Muscle layer of colon (tissue), 2 donors: ENCODE results near the gene ATP2B1.
"Not testable (repeated sequence)": the region's sequence is repeated elsewhere in the genome, so short reads cannot be mapped to it uniquely, and the experiment has no call there.

Experiments
- H3K27ac ChIP-seq: one replicate; pipeline ENCODE4 v1.7.0; 2013; ENCODE audit warnings: low read depth, mild to moderate bottlenecking, low read length, moderate library complexity
- H3K27me3 ChIP-seq, 2 donors: one replicate each; pipeline ENCODE4 v1.7.0; 2013; ENCODE audit warnings: low read length in 2 of 2, mild to moderate bottlenecking in 2 of 2; ENCODE audit not compliant: insufficient read depth in 2 of 2, control insufficient read depth in 1 of 2
- H3K36me3 ChIP-seq: one replicate; pipeline ENCODE4 v1.7.0; 2013; ENCODE audit warnings: mild to moderate bottlenecking, low read length; ENCODE audit not compliant: insufficient read depth
- H3K4me1 ChIP-seq: one replicate; pipeline ENCODE4 v1.7.0; 2013; ENCODE audit warnings: mild to moderate bottlenecking, low read length; ENCODE audit not compliant: insufficient read depth
- H3K4me3 ChIP-seq, 2 donors: one replicate each; pipeline ENCODE4 v1.7.0; 2013; ENCODE audit warnings: low read length in 2 of 2, low read depth in 1 of 2, mild to moderate bottlenecking in 1 of 2, moderate library complexity in 1 of 2
- H3K9ac ChIP-seq: one replicate; pipeline ENCODE4 v1.7.0; 2013; ENCODE audit warnings: low read length
- H3K9me3 ChIP-seq: one replicate; pipeline ENCODE4 v1.7.0; 2013; ENCODE audit warnings: mild to moderate bottlenecking, low read length
- donor health status: abdominal sarcoma.
- donor health status: Adenocarcinoma of cecum.

Gene ATP2B1

DNA sequence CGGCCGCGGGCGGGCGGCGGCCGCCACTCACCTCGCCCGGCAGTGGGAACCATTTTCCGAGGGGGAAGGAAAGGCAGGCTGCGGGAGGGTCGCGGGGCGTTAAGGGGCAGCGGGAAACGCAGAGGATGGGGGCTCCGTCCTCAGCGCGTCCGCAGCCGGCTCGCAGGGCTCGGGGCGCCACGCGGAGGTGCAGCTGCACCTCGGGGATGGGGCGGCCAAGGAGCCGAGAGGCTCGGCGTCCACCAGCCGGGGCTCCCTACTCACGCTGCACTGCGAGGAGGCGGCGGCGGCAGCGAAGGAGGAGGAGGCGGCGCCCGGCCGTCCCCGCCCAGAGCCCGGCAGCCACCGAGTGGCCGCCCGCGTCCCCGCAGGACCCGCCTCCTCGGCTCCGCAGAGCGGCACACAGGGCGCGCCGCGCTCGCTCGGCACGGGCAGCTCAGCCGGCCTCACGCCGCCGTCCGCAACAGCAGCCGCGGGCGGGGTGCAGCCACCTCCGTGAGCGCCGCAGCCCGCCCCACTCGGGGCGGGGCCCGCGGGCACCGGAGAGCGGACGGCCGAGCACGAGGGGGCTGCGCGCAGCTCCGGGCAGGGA lies at the start of gene ATP2B1:
TSS of gene ATP2B1 (minus strand) at position 274 of the 592 bp plus-strand sequence. CDS start 52,952 bp downstream, outside the sequence.
- peak within 1 kb of the TSS; percentile 95 for H3K27ac ChIP-seq
- H3K27me3 ChIP-seq, result no peaks in the 10 kb centered on the region
- peak within 1 kb of the TSS; percentile 80 for H3K9ac ChIP-seq
- no peaks in the 10 kb centered on the region for H3K36me3 ChIP-seq
- peak within 1 kb of the TSS; percentile 91 to 97 for H3K4me3 ChIP-seq
- peaks cover 18% of the 10 kb centered on the region for H3K4me1 ChIP-seq
- H3K9me3 ChIP-seq, result no peaks in the 10 kb centered on the region

DNA sequence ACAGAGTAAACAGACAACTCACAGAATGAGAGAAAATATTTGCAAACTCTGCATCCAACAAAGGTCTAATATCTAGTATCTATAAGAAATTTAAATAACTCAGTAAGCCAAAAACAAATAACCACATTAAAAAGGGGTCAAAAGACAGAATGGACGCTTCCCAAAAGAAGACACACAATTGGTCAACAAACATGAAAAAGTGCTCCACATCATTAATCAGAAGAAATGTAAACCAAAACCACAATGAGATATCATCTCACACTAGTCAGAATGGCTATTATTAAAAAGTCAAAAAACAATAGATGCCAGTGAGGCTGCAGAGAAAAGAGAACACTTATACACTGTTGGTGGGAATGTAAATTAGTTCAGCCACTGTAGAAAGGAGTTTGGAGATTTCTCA lies 49.3 kb upstream of the ATP2B1 start:
- not testable (repeated sequence) for H3K9ac ChIP-seq, H3K9me3 ChIP-seq, H3K27me3 ChIP-seq, H3K36me3 ChIP-seq, H3K4me3 ChIP-seq, H3K4me1 ChIP-seq, H3K27ac ChIP-seq

DNA sequence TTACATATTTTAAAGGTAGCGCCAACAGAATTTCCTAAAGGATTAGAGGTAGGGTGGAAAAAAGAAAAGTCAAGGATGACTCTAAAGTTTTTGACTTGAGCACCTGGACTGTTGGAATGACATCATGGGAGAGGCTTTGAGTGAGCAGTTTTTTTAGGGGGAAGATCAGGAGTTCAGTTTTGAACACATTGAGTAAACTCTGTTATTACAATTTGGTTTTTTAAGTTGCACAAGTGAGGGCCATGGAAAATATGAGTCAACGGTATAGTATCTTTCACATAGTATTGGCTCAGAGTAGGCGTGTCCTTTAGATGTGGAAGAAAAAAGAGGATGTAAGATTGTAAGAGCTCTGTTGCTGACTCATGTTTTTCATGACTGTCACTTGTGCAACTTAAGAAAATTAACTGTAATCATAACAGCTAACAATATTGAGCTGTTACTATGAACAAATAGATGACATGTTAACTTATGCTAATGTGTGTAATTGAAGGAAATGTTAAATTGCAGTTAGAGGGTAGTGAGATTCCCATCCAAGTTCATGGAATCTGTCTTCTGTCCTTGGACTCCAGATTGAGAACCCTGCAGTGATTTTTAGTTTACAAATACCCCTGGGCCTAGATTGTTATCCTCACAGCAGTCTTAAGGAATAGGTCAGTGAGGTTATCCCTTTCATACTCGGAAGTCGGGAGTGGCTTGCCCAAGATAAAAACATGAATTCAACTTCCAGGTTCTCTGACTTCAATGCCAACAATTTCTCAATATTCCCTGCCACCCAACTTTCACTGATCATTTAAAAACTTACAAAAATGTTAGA lies 48.2 kb upstream of the ATP2B1 start:
- H3K9me3 ChIP-seq, result no peaks in the 10 kb centered on the region
- no peak overlapping the region for H3K9ac ChIP-seq
- H3K36me3 ChIP-seq, result no peaks in the 10 kb centered on the region
- H3K27me3 ChIP-seq, result no peaks in the 10 kb centered on the region
- H3K4me3 ChIP-seq, result no peak overlapping the region
- no peaks in the 10 kb centered on the region for H3K4me1 ChIP-seq
- H3K27ac ChIP-seq, result no peak overlapping the region

DNA sequence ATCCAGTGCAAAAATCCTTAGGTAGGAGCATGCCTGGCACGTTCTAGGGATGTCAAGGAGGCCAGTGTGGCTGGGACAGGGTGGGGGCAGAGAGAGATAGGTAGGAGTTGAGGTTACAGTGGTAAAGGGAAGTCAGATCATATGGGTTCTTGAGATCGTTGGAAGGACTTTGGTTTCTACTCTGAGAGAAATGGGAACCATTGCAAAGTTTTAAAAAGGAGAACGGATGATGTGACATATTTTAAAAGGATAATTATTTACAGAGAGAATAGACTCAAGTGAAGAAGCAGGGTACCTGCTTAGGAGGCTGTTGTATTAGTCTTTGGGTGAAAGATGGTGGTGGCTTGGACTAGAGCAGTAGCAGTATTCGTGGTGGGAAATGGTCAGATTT lies 47.6 kb upstream of the ATP2B1 start:
- Histone ChIP-seq H3K27ac (no peak overlapping the region), H3K9ac (no peak overlapping the region), H3K9me3 (no peaks in the 10 kb centered on the region), H3K4me3 (no peak overlapping the region), H3K27me3 (no peaks in the 10 kb centered on the region), H3K4me1 (no peaks in the 10 kb centered on the region), H3K36me3 (no peaks in the 10 kb centered on the region)

DNA sequence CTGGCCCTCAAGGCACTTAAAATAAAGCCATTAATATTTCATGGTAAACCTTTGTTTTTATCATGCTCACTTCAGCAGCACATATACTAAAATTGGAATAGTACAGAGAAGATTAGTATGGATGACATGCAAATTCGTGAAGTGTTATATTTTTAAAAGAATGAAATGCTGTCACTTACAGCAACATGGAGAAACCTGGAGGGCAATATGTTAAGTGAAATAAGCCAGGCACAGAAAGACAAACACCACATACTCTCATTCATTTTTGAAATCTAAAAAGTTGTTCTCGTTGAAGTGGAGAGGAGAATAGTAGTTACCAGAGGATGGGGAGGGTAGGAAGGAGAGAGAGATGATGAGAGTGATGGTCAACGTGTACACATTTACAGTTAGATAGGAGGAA lies 45.4 kb upstream of the ATP2B1 start:
- no peaks in the 10 kb centered on the region for H3K27me3 ChIP-seq
- no peak overlapping the region for H3K27ac ChIP-seq
- no peaks in the 10 kb centered on the region for H3K9me3 ChIP-seq
- no peaks in the 10 kb centered on the region for H3K4me1 ChIP-seq
- H3K36me3 ChIP-seq, result no peaks in the 10 kb centered on the region
- H3K9ac ChIP-seq, result no peak overlapping the region
- H3K4me3 ChIP-seq, result no peak overlapping the region

DNA sequence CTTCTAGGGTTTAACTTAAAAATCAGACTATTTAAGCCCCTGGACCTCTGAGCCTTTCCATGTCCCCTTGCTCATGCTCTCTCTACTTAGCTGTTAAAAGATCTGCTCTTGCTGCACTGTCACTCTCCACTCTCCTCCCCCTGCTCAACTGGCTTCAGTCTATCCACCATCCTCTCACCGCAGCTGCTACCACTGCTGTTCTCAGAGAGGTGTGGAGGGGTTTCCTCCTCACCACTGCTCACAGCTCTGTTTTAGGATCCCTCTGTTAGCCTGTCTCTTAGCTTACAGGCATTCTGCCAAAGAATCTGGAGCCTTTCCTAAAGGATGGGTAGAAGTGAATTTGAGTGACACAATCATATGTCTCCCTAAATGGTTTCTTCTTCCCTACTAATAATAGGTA lies 43.7 kb upstream of the ATP2B1 start:
- Histone ChIP-seq H3K4me1 (no peaks in the 10 kb centered on the region), H3K9me3 (no peaks in the 10 kb centered on the region), H3K36me3 (no peaks in the 10 kb centered on the region), H3K27me3 (no peaks in the 10 kb centered on the region), H3K4me3 (no peak overlapping the region), H3K27ac (no peak overlapping the region), H3K9ac (no peak overlapping the region)

DNA sequence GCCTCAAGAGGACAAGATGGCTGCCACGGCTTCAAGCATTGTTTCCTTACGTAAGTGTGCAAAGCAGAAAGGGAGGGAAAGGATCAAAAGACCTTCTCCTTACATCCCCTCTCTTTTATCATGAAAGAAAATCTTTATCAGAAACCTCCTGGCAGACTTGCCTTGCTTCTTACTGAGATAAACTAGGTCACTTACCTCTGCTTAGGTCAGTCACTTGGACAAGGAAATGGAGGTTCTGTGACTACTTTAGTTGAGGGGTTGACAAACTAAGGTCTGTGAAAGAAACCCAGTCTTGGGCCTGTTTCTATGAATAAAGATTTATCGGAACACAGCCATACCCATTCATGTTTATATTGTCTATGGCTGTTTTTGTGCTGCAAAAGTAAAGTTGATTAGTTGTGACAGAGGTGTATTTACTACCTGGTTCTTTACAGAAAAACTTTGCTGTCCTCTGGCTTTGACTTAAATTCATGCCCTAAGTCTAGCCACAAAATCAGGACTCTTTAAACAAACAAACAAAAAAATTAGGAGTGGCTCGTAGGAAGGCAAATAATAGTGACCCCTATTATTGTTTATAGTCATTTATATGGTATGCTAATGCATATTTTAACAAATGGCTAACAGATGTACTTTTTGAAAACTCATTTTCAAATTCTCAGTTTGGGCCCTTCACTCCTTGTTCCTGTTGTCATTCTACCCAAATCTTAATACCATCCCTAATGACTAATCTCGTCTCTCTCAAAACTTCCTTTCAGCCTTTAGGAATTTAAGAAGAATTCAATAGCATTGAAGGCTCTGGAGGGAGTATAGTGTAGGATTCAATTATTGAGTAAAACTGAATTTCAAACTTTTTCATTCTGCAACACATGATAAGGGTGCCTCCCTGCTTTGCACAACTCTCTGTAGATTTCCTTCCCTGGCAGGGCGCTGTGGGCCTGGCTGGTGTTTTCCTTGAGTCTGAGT lies 42.0 kb upstream of the ATP2B1 start:
- Histone ChIP-seq H3K36me3 (no peaks in the 10 kb centered on the region), H3K27me3 (no peaks in the 10 kb centered on the region), H3K27ac (no peak overlapping the region), H3K4me1 (no peaks in the 10 kb centered on the region), H3K4me3 (no peak overlapping the region), H3K9me3 (no peaks in the 10 kb centered on the region), H3K9ac (no peak overlapping the region)

DNA sequence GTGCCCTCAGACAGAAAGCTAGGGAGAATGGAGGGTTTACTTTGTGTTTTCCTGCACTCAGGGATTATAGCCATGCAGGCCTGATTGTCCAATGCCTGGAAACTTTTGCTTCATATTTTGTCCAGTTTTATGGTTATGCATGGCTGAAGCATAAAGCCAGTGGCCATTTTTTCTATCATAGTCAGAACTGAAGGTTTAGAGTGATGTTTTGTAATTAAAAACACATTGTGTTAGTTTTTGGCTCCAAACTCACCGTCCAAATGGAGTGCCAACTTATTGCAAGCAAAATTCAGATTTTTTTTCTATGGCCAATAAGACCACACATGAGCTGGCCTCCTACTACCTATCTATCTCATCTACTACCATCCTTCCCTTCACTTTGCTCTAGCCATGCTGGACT lies 40.2 kb upstream of the ATP2B1 start:
- Histone ChIP-seq H3K27ac (no peak overlapping the region), H3K4me1 (no peaks in the 10 kb centered on the region), H3K4me3 (no peak overlapping the region), H3K27me3 (no peaks in the 10 kb centered on the region), H3K9ac (no peak overlapping the region), H3K36me3 (no peaks in the 10 kb centered on the region), H3K9me3 (no peaks in the 10 kb centered on the region)

DNA sequence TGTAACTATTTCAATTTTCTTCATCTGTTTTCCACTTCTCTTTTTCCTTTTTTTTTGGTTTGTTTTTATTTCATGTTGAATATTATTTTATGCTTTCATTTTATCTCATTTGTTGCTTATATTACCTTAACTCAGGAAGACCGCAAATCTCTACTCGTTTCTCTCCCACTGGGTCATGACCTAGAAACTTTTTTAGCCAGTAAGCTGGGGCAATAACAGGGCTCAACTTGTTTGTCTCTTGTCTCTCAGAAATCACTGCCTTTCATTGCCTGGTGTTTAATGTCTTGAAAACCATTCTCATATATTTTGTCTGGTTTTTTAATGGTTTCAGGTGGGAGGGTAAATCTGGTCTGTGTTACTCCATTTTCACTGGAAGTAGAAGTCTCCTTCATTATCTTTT lies 36.6 kb upstream of the ATP2B1 start:
- H3K27ac ChIP-seq, result no peak overlapping the region
- no peaks in the 10 kb centered on the region for H3K27me3 ChIP-seq
- no peaks in the 10 kb centered on the region for H3K4me1 ChIP-seq
- no peaks in the 10 kb centered on the region for H3K36me3 ChIP-seq
- H3K9ac ChIP-seq, result no peak overlapping the region
- no peak overlapping the region for H3K4me3 ChIP-seq
- H3K9me3 ChIP-seq, result no peaks in the 10 kb centered on the region

DNA sequence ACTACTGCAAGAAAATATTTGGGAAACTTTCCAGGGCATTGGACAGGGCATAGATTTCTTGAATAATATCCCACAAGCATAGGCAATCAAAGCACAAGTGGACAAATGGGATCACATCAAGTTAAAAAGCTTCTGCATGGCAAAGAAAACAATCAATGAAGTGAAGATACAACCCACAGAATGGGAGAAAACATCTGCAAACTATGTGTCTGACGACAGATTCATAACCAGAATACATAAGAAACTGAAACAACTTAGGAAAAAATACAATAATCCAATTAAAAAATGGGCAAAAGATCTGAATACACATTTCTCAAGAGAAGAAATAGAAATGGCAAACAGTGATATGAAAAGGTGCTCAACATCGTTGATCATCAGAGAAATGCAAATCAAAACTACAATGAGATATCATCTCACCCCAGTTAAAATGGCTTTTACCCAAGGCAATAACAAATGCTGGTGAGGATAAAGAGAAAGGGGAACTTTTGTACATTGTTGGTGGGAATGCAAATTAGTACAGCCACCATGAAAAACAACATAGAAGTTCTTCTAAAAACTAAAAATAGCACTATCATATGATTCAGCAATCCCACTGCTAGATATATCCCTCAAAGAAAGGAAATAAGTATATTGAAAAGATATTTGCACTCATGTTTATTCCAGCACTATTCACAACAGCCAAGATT lies 33.8 kb upstream of the ATP2B1 start:
- Histone ChIP-seq H3K9ac (no peak overlapping the region), H3K4me1 (no peaks in the 10 kb centered on the region), H3K36me3 (no peaks in the 10 kb centered on the region), H3K27ac (no peak overlapping the region), H3K27me3 (no peaks in the 10 kb centered on the region), H3K4me3 (no peak overlapping the region), H3K9me3 (no peaks in the 10 kb centered on the region)

DNA sequence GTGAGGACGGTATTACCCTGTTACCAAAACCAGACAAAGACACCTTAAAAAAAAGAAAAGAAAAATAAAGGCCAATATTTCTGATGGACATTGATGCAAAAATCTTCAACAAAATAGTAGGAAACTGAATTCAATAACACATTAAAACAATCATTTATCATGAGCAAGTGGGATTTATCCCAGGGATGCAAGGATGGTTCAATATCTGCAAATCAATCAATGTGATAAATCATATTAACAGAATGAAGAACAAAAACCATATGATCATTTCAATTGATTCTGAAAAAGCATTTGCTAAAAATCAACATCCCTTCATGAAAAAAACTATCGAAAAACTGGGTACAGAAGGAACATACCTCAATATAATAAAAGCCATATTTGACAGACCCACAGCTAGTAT lies 32.3 kb upstream of the ATP2B1 start:
- H3K4me3 ChIP-seq, result no peak overlapping the region
- H3K9ac ChIP-seq, result no peak overlapping the region
- no peak overlapping the region for H3K27ac ChIP-seq
- H3K4me1 ChIP-seq, result no peaks in the 10 kb centered on the region
- no peaks in the 10 kb centered on the region for H3K27me3 ChIP-seq
- no peaks in the 10 kb centered on the region for H3K36me3 ChIP-seq
- no peaks in the 10 kb centered on the region for H3K9me3 ChIP-seq
